Spleen (tissue), 7 donors: ENCODE data around the gene BCL2.

Experiments
- POLR2A ChIP-seq, 3 donors: fragments of 450-650 bp; IDR thresholded peaks; one replicate each; pipeline ENCODE4 v1.5.1; 2017; ENCODE audit warnings: antibody characterized with exemption in 3 of 3, mild to moderate bottlenecking in 1 of 3
- TF ChIP-seq, protein P1 (sequence below), 11 experiments: fragments of 200-600 bp in 7 of 11; fragments of 450-650 bp in 4 of 11; sonication (generic) in 4 of 11; IDR thresholded peaks in 8 of 11; conservative IDR thresholded peaks in 3 of 11; 1 replicate in 7 of 11; 2 replicates in 4 of 11; pipeline versions ENCODE4 v1.4.0 to v1.8.0; 2016 to 2021; ENCODE audit warnings: antibody characterized with exemption in 11 of 11, inconsistent platforms in 4 of 11, mild to moderate bottlenecking in 1 of 11
- donor health status: DM: no; HTN: no; CAD: no; lungs with moderate emphysema.
- donor health status: DM: no; HTN: no; CAD: no.
- donor health status: DM: no; HTN: no; CAD: no.

DNA sequence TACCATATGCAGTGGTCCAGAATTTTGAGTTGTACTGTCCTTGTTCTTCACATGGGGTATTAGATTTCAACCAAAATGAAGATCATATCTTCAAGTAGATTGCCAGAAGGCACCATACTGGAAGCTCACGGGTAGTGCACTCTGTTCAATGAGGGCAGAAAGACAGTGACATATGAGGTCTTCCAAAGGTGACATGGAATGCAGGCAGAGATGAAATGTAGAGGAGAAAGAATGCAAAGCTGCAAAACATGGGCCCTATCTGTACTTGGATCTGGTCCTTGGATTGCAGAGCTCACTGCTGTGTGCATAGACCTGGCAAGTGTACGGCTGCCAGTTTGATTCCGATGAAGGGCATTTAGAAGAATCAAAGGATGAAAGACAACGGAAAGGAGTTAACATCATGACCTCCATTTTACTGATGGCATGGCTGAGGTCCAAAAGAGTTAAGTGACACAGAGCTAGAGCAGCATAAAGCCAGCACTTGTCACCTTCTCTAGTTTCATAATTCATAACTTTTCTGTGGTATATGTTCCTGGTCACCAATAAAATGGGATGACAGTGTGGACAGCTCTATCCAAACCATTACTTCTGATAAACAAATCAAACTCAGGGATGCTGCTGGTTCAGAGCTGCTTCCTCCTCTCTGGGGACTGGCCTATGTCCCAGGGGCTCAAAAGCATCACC, 64.7 kb downstream of the BCL2 start:
- TF ChIP-seq, protein P1, sequence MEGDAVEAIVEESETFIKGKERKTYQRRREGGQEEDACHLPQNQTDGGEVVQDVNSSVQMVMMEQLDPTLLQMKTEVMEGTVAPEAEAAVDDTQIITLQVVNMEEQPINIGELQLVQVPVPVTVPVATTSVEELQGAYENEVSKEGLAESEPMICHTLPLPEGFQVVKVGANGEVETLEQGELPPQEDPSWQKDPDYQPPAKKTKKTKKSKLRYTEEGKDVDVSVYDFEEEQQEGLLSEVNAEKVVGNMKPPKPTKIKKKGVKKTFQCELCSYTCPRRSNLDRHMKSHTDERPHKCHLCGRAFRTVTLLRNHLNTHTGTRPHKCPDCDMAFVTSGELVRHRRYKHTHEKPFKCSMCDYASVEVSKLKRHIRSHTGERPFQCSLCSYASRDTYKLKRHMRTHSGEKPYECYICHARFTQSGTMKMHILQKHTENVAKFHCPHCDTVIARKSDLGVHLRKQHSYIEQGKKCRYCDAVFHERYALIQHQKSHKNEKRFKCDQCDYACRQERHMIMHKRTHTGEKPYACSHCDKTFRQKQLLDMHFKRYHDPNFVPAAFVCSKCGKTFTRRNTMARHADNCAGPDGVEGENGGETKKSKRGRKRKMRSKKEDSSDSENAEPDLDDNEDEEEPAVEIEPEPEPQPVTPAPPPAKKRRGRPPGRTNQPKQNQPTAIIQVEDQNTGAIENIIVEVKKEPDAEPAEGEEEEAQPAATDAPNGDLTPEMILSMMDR (IDR thresholded peaks at IDR 0.05 in 8 of 11, conservative IDR thresholded peaks at IDR 0.05 in 3 of 11): no peak
- TF ChIP-seq POLR2A (IDR thresholded peaks at IDR 0.05): no peak
